Measurements from ENCODE around the gene ALG13.
"Not testable (repeated sequence)": the region's sequence is repeated elsewhere in the genome, so short reads cannot be mapped to it uniquely, and the experiment has no call there.

ALG13 gene

GRCh38 chrX:111778591-111778990, 97.6 kb downstream of the ALG13 start:
- Histone ChIP-seq H3K9me3 (ENCODE audit: control insufficient read depth, low read length) (no peaks in the 10 kb centered on the region), H2AK5ac (ENCODE audit: low read length, severe bottlenecking) (no peak overlapping the region), H3K4me1 (ENCODE audit: control insufficient read depth, insufficient read depth, low read depth, low read length) (no peaks in the 10 kb centered on the region), H2BK12ac (ENCODE audit: low read length in 2 of 2) (no peak overlapping the region), H3K23ac (ENCODE audit: low read length in 2 of 2) (no peak overlapping the region), H2AFZ (ENCODE audit: low read depth, low read length) (no peak overlapping the region), H3K27ac (ENCODE audit: low read length, poor library complexity, severe bottlenecking) (no peak overlapping the region), H3K4me3 (ENCODE audit: insufficient read depth in 1 of 2, low read depth in 1 of 2, low read length in 2 of 2) (no peak overlapping the region), H3K9ac (ENCODE audit: low read length) (no peak overlapping the region), H3K27me3 (ENCODE audit: control insufficient read depth in 1 of 2, insufficient read depth in 1 of 2, low read length in 2 of 2) (peaks cover 0 to 15% of the 10 kb centered on the region in 2 experiments), H4K91ac (ENCODE audit: low read length) (no peak overlapping the region), H3K4ac (ENCODE audit: low read depth in 1 of 2, low read length in 2 of 2) (no peak overlapping the region), H2BK5ac (ENCODE audit: low read depth, low read length, poor library complexity, severe bottlenecking) (no peak overlapping the region), H2BK120ac (ENCODE audit: low read depth, low read length) (no peak overlapping the region), H3K18ac (ENCODE audit: low read depth in 1 of 2, low read length in 2 of 2) (no peak overlapping the region), H3K4me2 (ENCODE audit: low read length, poor library complexity, severe bottlenecking) (no peak overlapping the region), H3K79me1 (replicated peaks; ENCODE audit: low read length, poor library complexity, severe bottlenecking) (no peaks in the 10 kb centered on the region), H3K36me3 (ENCODE audit: control insufficient read depth in 1 of 2, insufficient read depth in 2 of 2, low read depth in 1 of 2, low read length in 2 of 2) (no peaks in the 10 kb centered on the region), H2BK15ac (ENCODE audit: low read depth, poor library complexity, severe bottlenecking) (no peak overlapping the region), H3K14ac (ENCODE audit: low read length in 2 of 2) (no peak overlapping the region), H4K8ac (ENCODE audit: low read length) (no peak overlapping the region)
- no CpG with 5 or more reads among the region's 1 CpG for WGBS
- no peak for DNase-seq

DNA sequence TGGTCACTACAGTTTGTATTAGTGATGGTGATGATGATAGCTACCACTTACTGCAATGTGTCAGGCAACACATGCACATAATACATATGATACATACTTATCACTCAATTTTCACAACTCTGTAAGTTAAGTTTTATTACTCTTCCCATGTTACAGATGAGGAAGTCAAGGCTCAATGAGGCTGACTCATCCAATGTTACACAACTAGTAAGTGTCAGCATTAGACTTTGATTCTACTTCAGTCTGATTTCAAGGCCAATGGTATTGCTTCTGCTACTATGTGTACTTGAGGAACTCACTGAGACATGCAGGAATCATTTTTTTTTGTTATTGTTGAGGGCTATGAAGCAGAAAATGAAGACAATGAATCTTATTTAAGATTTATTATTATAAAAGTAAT, 98.6 kb downstream of the ALG13 start:
- H4K91ac ChIP-seq (ENCODE audit: low read length), result no peak overlapping the region
- H3K9me3 ChIP-seq (ENCODE audit: control insufficient read depth, low read length), result no peaks in the 10 kb centered on the region
- H3K27me3 ChIP-seq (ENCODE audit: control insufficient read depth in 1 of 2, insufficient read depth in 1 of 2, low read length in 2 of 2), result peaks cover 0 to 10% of the 10 kb centered on the region in 2 experiments
- no peak overlapping the region for H2AFZ ChIP-seq (ENCODE audit: low read depth, low read length)
- H3K9ac ChIP-seq (ENCODE audit: low read length), result no peak overlapping the region
- H3K79me1 ChIP-seq (replicated peaks; ENCODE audit: low read length, poor library complexity, severe bottlenecking), result no peaks in the 10 kb centered on the region
- H3K23ac ChIP-seq (ENCODE audit: low read length in 2 of 2), result no peak overlapping the region
- H2AK5ac ChIP-seq (ENCODE audit: low read length, severe bottlenecking), result no peak overlapping the region
- no peaks in the 10 kb centered on the region for H3K36me3 ChIP-seq (ENCODE audit: control insufficient read depth in 1 of 2, insufficient read depth in 2 of 2, low read depth in 1 of 2, low read length in 2 of 2)
- H3K18ac ChIP-seq (ENCODE audit: low read depth in 1 of 2, low read length in 2 of 2), result no peak overlapping the region
- H3K4me3 ChIP-seq (ENCODE audit: insufficient read depth in 1 of 2, low read depth in 1 of 2, low read length in 2 of 2), result no peak overlapping the region
- no peak overlapping the region for H2BK15ac ChIP-seq (ENCODE audit: low read depth, poor library complexity, severe bottlenecking)
- H3K14ac ChIP-seq (ENCODE audit: low read length in 2 of 2), result no peak overlapping the region
- H2BK12ac ChIP-seq (ENCODE audit: low read length in 2 of 2), result no peak overlapping the region
- no peaks in the 10 kb centered on the region for H3K4me1 ChIP-seq (ENCODE audit: control insufficient read depth, insufficient read depth, low read depth, low read length)
- no peak for DNase-seq
- no peak overlapping the region for H4K8ac ChIP-seq (ENCODE audit: low read length)
- H3K27ac ChIP-seq (ENCODE audit: low read length, poor library complexity, severe bottlenecking), result no peak overlapping the region
- H2BK120ac ChIP-seq (ENCODE audit: low read depth, low read length), result no peak overlapping the region
- no peak overlapping the region for H3K4ac ChIP-seq (ENCODE audit: low read depth in 1 of 2, low read length in 2 of 2)
- no peak overlapping the region for H3K4me2 ChIP-seq (ENCODE audit: low read length, poor library complexity, severe bottlenecking)
- no peak overlapping the region for H2BK5ac ChIP-seq (ENCODE audit: low read depth, low read length, poor library complexity, severe bottlenecking)

- Histone ChIP-seq H3K27ac (ENCODE audit: low read length, poor library complexity, severe bottlenecking) (no peak overlapping the region), H2BK5ac (ENCODE audit: low read depth, low read length, poor library complexity, severe bottlenecking) (no peak overlapping the region), H3K9me3 (ENCODE audit: control insufficient read depth, low read length) (no peaks in the 10 kb centered on the region), H3K79me1 (replicated peaks; ENCODE audit: low read length, poor library complexity, severe bottlenecking) (no peaks in the 10 kb centered on the region), H3K4me2 (ENCODE audit: low read length, poor library complexity, severe bottlenecking) (no peak overlapping the region), H2AK5ac (ENCODE audit: low read length, severe bottlenecking) (no peak overlapping the region), H3K9ac (ENCODE audit: low read length) (no peak overlapping the region), H3K23ac (ENCODE audit: low read length in 2 of 2) (no peak overlapping the region), H3K4me3 (ENCODE audit: insufficient read depth in 1 of 2, low read depth in 1 of 2, low read length in 2 of 2) (no peak overlapping the region), H4K91ac (ENCODE audit: low read length) (no peak overlapping the region), H2BK12ac (ENCODE audit: low read length in 2 of 2) (no peak overlapping the region), H3K4me1 (ENCODE audit: control insufficient read depth, insufficient read depth, low read depth, low read length) (no peaks in the 10 kb centered on the region), H3K4ac (ENCODE audit: low read depth in 1 of 2, low read length in 2 of 2) (no peak overlapping the region), H3K14ac (ENCODE audit: low read length in 2 of 2) (no peak overlapping the region), H4K8ac (ENCODE audit: low read length) (no peak overlapping the region), H2BK15ac (ENCODE audit: low read depth, poor library complexity, severe bottlenecking) (no peak overlapping the region), H3K27me3 (ENCODE audit: control insufficient read depth in 1 of 2, insufficient read depth in 1 of 2, low read length in 2 of 2) (peaks cover 0 to 3% of the 10 kb centered on the region in 2 experiments), H3K36me3 (ENCODE audit: control insufficient read depth in 1 of 2, insufficient read depth in 2 of 2, low read depth in 1 of 2, low read length in 2 of 2) (no peaks in the 10 kb centered on the region), H2AFZ (ENCODE audit: low read depth, low read length) (no peak overlapping the region), H3K18ac (ENCODE audit: low read depth in 1 of 2, low read length in 2 of 2) (no peak overlapping the region), H2BK120ac (ENCODE audit: low read depth, low read length) (no peak overlapping the region)
- DNase-seq, result no peak
- 83% methylated on average over 7 of the region's 7 CpGs for WGBS
Observed at GRCh38 chrX:111784667-111785066, 103.7 kb downstream of the ALG13 start.

DNA sequence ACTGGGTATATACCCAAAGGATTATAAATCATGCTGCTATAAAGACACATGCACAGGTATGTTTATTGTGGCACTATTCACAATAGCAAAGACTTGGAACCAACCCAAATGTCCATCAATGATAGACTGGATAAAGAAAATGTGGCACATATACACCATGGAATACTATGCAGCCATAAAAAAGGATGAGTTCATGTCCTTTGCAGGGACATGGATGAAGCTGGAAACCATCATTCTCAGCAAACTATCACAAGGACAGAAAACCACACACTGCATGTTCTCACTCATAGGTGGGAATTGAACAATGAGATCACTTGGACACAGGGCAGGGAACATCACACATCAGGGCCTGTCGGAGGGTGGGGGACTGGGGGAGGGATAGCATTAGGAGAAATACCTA, 109.1 kb downstream of the ALG13 start:
- H2AK5ac ChIP-seq (ENCODE audit: low read length, severe bottlenecking); H2BK120ac ChIP-seq (ENCODE audit: low read depth, low read length); H3K27ac ChIP-seq (ENCODE audit: low read length, poor library complexity, severe bottlenecking); H3K4ac ChIP-seq (ENCODE audit: low read depth in 1 of 2, low read length in 2 of 2); H3K23ac ChIP-seq (ENCODE audit: low read length in 2 of 2); H4K91ac ChIP-seq (ENCODE audit: low read length); H3K9ac ChIP-seq (ENCODE audit: low read length); H3K79me1 ChIP-seq (replicated peaks; ENCODE audit: low read length, poor library complexity, severe bottlenecking); H3K27me3 ChIP-seq (ENCODE audit: control insufficient read depth in 1 of 2, insufficient read depth in 1 of 2, low read length in 2 of 2); H3K4me3 ChIP-seq (ENCODE audit: insufficient read depth in 1 of 2, low read depth in 1 of 2, low read length in 2 of 2); H2BK5ac ChIP-seq (ENCODE audit: low read depth, low read length, poor library complexity, severe bottlenecking); H3K4me1 ChIP-seq (ENCODE audit: control insufficient read depth, insufficient read depth, low read depth, low read length); H3K4me2 ChIP-seq (ENCODE audit: low read length, poor library complexity, severe bottlenecking); H3K18ac ChIP-seq (ENCODE audit: low read depth in 1 of 2, low read length in 2 of 2); H2BK15ac ChIP-seq (ENCODE audit: low read depth, poor library complexity, severe bottlenecking); H4K8ac ChIP-seq (ENCODE audit: low read length); DNase-seq; H2BK12ac ChIP-seq (ENCODE audit: low read length in 2 of 2); H3K9me3 ChIP-seq (ENCODE audit: control insufficient read depth, low read length); H3K14ac ChIP-seq (ENCODE audit: low read length in 2 of 2); H2AFZ ChIP-seq (ENCODE audit: low read depth, low read length); H3K36me3 ChIP-seq (ENCODE audit: control insufficient read depth in 1 of 2, insufficient read depth in 2 of 2, low read depth in 1 of 2, low read length in 2 of 2): not testable (repeated sequence)
- no CpG with 5 or more reads among the region's 1 CpG for WGBS
